Transverse colon (tissue), 4 donors: Measurements from ENCODE around the gene NKAIN2. TPM values are rescaled to one million over a fixed set of nuclear protein-coding genes. Genes with fewer than 3 reads are reported as not detected.

Experiments used
- DNase-seq: peaks from one replicate; pipeline ENCODE4 v3.0.0-alpha.2; 2019
- H3K27ac ChIP-seq, 4 donors: fragments of 200-600 bp; sonication (generic); 2 replicates each; pipeline ENCODE4 v1.5.1; 2016 to 2018; ENCODE audit warnings: inconsistent platforms in 4 of 4
- H3K27me3 ChIP-seq: fragments of 200-600 bp; sonication (generic); 2 replicates; pipeline ENCODE4 v1.5.1; 2017; ENCODE audit warnings: inconsistent platforms
- H3K36me3 ChIP-seq, 4 donors: fragments of 200-600 bp; sonication (generic); 2 replicates each; pipeline ENCODE4 v1.5.1; 2017 to 2019; ENCODE audit warnings: inconsistent platforms in 4 of 4
- H3K4me1 ChIP-seq, 4 donors: fragments of 200-600 bp; sonication (generic); 2 replicates each; pipeline ENCODE4 v1.5.1; 2017 to 2020; ENCODE audit warnings: inconsistent platforms in 4 of 4
- H3K4me3 ChIP-seq, 4 donors: fragments of 200-600 bp; sonication (generic); 1 replicate in 1 of 4; 2 replicates in 3 of 4; pipeline versions ENCODE4 v1.5.1 to v1.6.1; 2017 to 2019; ENCODE audit warnings: inconsistent platforms in 4 of 4
- H3K9me3 ChIP-seq, 2 donors: fragments of 200-600 bp; sonication (generic); 2 replicates each; pipeline ENCODE4 v1.5.1; 2017 to 2019; ENCODE audit warnings: inconsistent platforms in 2 of 2
- EP300 ChIP-seq: sonication (generic); formaldehyde crosslinking; IDR thresholded peaks from one replicate; pipeline ENCODE4 v1.6.1; 2017; ENCODE audit warnings: antibody characterized with exemption, low read depth
- POLR2A ChIP-seq: fragments of 450-650 bp; IDR thresholded peaks from one replicate; pipeline ENCODE4 v1.6.1; 2016; ENCODE audit warnings: antibody characterized with exemption, mild to moderate bottlenecking, moderate library complexity
- POLR2AphosphoS5 ChIP-seq, 3 donors: sonication (generic); formaldehyde crosslinking; IDR thresholded peaks; one replicate each; pipeline ENCODE4 v1.6.1; 2016; ENCODE audit warnings: antibody characterized with exemption in 3 of 3
- WGBS, 2 donors: methylation state at CpG; one replicate each; pipeline ENCODE4 v1.1.5; 2018; ENCODE audit warnings: low coverage in 1 of 2; 5-methylcytosine and 5-hydroxymethylcytosine counted together
- in situ Hi-C, 4 donors: fragments of 200-750 bp; cut with MboI; loops; one replicate each; pipeline versions ENCODE4 v1.15.0 to v1.15.1; 2017; ENCODE audit warnings: low sequenced_read_pairs in 3 of 4, low pct_ligation_motif_present in 1 of 4, low pct_unique_long_range_greater_than_20kb in 1 of 4
- intact Hi-C: fragments of 100-400 bp; cut with DNase I; formaldehyde crosslinking; loops from one replicate; pipeline ENCODE4 v1.15.1; 2023; ENCODE audit warnings: low total_unique reads
- total RNA-seq, 4 donors: library from RNA; depleted of rRNA; stranded (reverse); fragments of >200 nt; gene quantifications; one replicate each; pipeline ENCODE4 v1.1.0, GENCODE V29; 2016
- TF ChIP-seq, protein P1 (sequence below), 5 experiments: fragments of 200-600 bp in 3 of 5; fragments of 450-650 bp in 2 of 5; sonication (generic) in 3 of 5; IDR thresholded peaks; 1 replicate in 2 of 5; 2 replicates in 3 of 5; pipeline ENCODE4 v1.5.1; 2016 to 2017; ENCODE audit warnings: antibody characterized with exemption in 5 of 5, inconsistent platforms in 3 of 5, mild to moderate bottlenecking in 2 of 5, moderate library complexity in 1 of 5

The NKAIN2 gene
- total RNA-seq, 4 donors from 2014 or later = 0.32 TPM; not detected in 3

DNA sequence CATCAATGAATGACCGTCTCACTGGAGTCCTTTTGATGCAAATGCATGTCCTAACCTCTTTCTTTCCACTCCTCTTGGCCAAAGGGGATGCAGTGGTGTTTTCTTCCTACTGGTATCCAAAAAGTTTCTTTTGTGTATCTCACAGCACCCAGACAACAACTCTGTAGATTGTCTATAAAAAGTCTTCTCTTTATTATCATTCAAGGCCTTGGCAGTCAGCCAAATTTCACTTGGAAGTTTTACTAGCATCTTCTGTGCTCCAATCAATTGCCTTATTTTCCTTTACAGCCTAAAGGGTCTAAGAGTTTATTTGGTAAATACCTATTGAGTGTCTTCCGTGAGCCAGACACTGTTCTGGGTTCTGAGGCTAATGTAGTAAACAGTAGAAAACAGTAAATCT, 1008.4 kb downstream of the NKAIN2 start:
- WGBS, 2 donors = 56 to 72% methylated on average over 2 of the region's 2 CpGs
- Histone ChIP-seq H3K4me1 (no peaks in the 10 kb centered on the region), H3K4me3 (no peak overlapping the region), H3K36me3 (no peaks in the 10 kb centered on the region), H3K27me3 (no peaks in the 10 kb centered on the region), H3K27ac (no peak overlapping the region), H3K9me3 (no peaks in the 10 kb centered on the region)
- intact Hi-C loops (no loop called here), in situ Hi-C loops (no loop called here)
- TF ChIP-seq EP300 (no peak), POLR2AphosphoS5 (IDR thresholded peaks at IDR 0.05) (no peak), POLR2A (no peak)
- TF ChIP-seq, protein P1, sequence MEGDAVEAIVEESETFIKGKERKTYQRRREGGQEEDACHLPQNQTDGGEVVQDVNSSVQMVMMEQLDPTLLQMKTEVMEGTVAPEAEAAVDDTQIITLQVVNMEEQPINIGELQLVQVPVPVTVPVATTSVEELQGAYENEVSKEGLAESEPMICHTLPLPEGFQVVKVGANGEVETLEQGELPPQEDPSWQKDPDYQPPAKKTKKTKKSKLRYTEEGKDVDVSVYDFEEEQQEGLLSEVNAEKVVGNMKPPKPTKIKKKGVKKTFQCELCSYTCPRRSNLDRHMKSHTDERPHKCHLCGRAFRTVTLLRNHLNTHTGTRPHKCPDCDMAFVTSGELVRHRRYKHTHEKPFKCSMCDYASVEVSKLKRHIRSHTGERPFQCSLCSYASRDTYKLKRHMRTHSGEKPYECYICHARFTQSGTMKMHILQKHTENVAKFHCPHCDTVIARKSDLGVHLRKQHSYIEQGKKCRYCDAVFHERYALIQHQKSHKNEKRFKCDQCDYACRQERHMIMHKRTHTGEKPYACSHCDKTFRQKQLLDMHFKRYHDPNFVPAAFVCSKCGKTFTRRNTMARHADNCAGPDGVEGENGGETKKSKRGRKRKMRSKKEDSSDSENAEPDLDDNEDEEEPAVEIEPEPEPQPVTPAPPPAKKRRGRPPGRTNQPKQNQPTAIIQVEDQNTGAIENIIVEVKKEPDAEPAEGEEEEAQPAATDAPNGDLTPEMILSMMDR (IDR thresholded peaks at IDR 0.05) = no peak
- no peak for DNase-seq

DNA sequence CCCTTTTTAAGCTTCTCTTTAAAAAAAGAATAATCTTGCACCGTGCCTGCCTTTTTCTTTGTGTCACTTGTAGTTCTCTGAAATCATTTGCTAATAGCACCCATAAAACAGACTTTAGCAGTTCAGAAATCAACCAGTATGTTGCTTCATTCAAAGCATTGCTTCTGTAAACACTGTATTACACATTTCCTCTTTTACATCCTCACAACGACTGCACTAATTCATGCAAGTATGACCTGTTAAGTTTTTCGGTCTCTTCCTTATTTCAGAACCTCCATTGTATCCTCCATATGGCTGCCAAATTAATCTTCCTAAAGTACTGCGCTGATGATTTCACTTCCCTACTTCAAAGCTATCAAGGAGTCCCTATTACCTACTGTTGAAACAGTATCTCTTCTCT, 1015.7 kb downstream of the NKAIN2 start:
- peaks cover 0 to 4% (median 0%) of the 10 kb centered on the region in 4 donors for H3K4me1 ChIP-seq
- no peak overlapping the region for H3K27ac ChIP-seq
- DNase-seq = no peak
- H3K9me3 ChIP-seq = no peaks in the 10 kb centered on the region
- no peak overlapping the region for H3K4me3 ChIP-seq
- in situ Hi-C loops (no loop called here), intact Hi-C loops (no loop called here)
- WGBS, 2 donors = 39 to 44% methylated on average over 4 of the region's 4 CpGs
- H3K27me3 ChIP-seq = no peaks in the 10 kb centered on the region
- H3K36me3 ChIP-seq = no peaks in the 10 kb centered on the region
- TF ChIP-seq POLR2A = no peak
- no peak for TF ChIP-seq EP300
- no peak for TF ChIP-seq POLR2AphosphoS5 (IDR thresholded peaks at IDR 0.05)
- TF ChIP-seq, protein P1 (IDR thresholded peaks at IDR 0.05) = no peak

DNA sequence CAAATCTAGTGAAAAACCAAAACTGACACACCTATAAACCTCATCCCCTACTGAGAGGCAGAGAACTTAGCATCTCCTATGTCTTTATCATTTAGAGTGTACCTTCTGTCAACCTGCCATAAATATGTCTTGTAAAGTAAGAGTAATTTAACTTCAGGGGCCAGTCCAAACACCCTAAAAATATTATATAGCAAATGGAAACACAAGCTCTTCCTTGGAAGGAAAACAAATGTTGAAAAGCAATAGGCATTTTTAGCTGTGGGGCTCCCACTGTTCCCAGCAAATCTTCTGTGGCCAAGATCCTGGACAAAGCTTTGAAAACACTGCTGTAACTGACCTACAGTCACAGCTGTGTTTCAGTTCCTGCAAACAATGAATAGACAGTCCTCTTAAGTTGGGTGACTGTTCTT, 1018.5 kb downstream of the NKAIN2 start:
- in situ Hi-C loops (no loop called here), intact Hi-C loops (no loop called here)
- no peaks in the 10 kb centered on the region for H3K36me3 ChIP-seq
- no peaks in the 10 kb centered on the region for H3K9me3 ChIP-seq
- no peak overlapping the region for H3K27ac ChIP-seq
- peaks cover 0 to 4% (median 0%) of the 10 kb centered on the region in 4 donors for H3K4me1 ChIP-seq
- DNase-seq = no peak
- no peak overlapping the region for H3K4me3 ChIP-seq
- no peaks in the 10 kb centered on the region for H3K27me3 ChIP-seq
- TF ChIP-seq POLR2A (no peak), POLR2AphosphoS5 (IDR thresholded peaks at IDR 0.05) (no peak), EP300 (no peak)
- TF ChIP-seq, protein P1 (IDR thresholded peaks at IDR 0.05) = no peak

DNA sequence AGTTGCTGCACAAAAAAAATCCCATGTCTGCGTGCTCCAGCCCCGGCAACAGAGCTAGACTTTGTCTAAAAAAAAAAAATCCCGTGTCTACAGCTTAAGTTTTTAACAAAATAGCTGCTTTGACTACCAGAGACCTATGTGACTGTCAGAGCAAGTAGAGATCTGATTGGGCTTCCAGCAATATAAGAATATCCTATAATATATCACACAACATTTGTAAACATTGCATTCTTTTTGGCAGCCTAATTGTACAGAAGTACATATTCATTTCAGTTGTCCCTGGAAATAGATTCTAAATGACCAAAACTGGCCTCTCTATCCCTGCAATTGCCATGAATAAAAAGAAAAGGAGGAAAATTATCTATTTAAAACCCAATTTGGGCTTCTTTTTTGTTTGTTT, 1019.1 kb downstream of the NKAIN2 start:
- Histone ChIP-seq H3K4me1 (peaks cover 0 to 4% (median 0%) of the 10 kb centered on the region in 4 donors), H3K9me3 (no peaks in the 10 kb centered on the region), H3K36me3 (no peaks in the 10 kb centered on the region), H3K27me3 (no peaks in the 10 kb centered on the region), H3K4me3 (no peak overlapping the region), H3K27ac (no peak overlapping the region)
- TF ChIP-seq EP300 = no peak
- TF ChIP-seq, protein P1 (IDR thresholded peaks at IDR 0.05) = no peak
- TF ChIP-seq POLR2A = no peak
- no peak for TF ChIP-seq POLR2AphosphoS5 (IDR thresholded peaks at IDR 0.05)
- 67 to 75% methylated on average over 3 of the region's 3 CpGs for WGBS, 2 donors
- in situ Hi-C loops = no loop called here
- intact Hi-C loops = no loop called here
- no peak for DNase-seq
